RPMI8226 (cell line): Measurements from ENCODE around the gene TRPM3.
A peak's percentile ranks its signal among the peaks of the same experiment; 100 is the strongest.

ENCODE experiments used
- DNase-seq: peaks from one replicate; pipeline ENCODE4 v3.0.0-alpha.2; 2015

Gene TRPM3

GRCh38 chr9:71096421-71097108 is 24.9 kb downstream of the TRPM3 start:
- no peak for DNase-seq

- DNase-seq, result no peak
Observed at GRCh38 chr9:71094708-71095251, 26.6 kb downstream of the TRPM3 start.

GRCh38 chr9:71090896-71091295 is 30.5 kb downstream of the TRPM3 start:
- DNase-seq, result no peak

GRCh38 chr9:71079451-71079850 is 42.0 kb downstream of the TRPM3 start:
- DNase-seq, result no peak

- no peak for DNase-seq
Observed at GRCh38 chr9:71076096-71076495, 45.3 kb downstream of the TRPM3 start.

- DNase-seq, result no peak
Observed at GRCh38 chr9:71073494-71073893, 47.9 kb downstream of the TRPM3 start.

- DNase-seq, result no peak
Observed at GRCh38 chr9:71072587-71072986, 48.8 kb downstream of the TRPM3 start.

- DNase-seq, result no peak
Observed at GRCh38 chr9:71071633-71072032, 49.8 kb downstream of the TRPM3 start.

GRCh38 chr9:71058660-71059059 is 62.8 kb downstream of the TRPM3 start:
- DNase-seq, result no peak

GRCh38 chr9:71052287-71052686 is 69.1 kb downstream of the TRPM3 start:
- DNase-seq, result no peak

GRCh38 chr9:71048280-71048679 is 73.1 kb downstream of the TRPM3 start:
- DNase-seq, result no peak

GRCh38 chr9:71042448-71042990 is 78.9 kb downstream of the TRPM3 start:
- no peak for DNase-seq

- no peak for DNase-seq
Observed at GRCh38 chr9:71037521-71037920, 83.9 kb downstream of the TRPM3 start.

GRCh38 chr9:71036501-71036900 is 84.9 kb downstream of the TRPM3 start:
- peak; percentile 12 for DNase-seq

- DNase-seq, result no peak
Observed at GRCh38 chr9:71032779-71033178, 88.6 kb downstream of the TRPM3 start.

- no peak for DNase-seq
Observed at GRCh38 chr9:71025728-71026127, 95.7 kb downstream of the TRPM3 start.

- DNase-seq, result no peak
Observed at GRCh38 chr9:71025201-71025600, 96.2 kb downstream of the TRPM3 start.

GRCh38 chr9:71010258-71010657 is 111.2 kb downstream of the TRPM3 start:
- DNase-seq, result no peak

- no peak for DNase-seq
Observed at GRCh38 chr9:71005456-71005855, 116.0 kb downstream of the TRPM3 start.

GRCh38 chr9:71004196-71004595 is 117.2 kb downstream of the TRPM3 start:
- DNase-seq, result no peak

GRCh38 chr9:71003346-71003745 is 118.1 kb downstream of the TRPM3 start:
- no peak for DNase-seq

GRCh38 chr9:71001780-71002386 is 119.5 kb downstream of the TRPM3 start:
- DNase-seq, result peak; percentile 43

GRCh38 chr9:70998962-70999361 is 122.5 kb downstream of the TRPM3 start:
- DNase-seq, result no peak

GRCh38 chr9:70995511-70995910 is 125.9 kb downstream of the TRPM3 start:
- no peak for DNase-seq
